GM23248 (cell line): ENCODE measurements around the gene ARL10. TPM values are rescaled to one million over a fixed set of nuclear protein-coding genes. Genes with fewer than 3 reads are reported as not detected.

Source experiments
- DNase-seq: peaks from one replicate; pipeline ENCODE4 v3.0.0-alpha.2; 2015
- H2AFZ ChIP-seq: fragments of 200-600 bp; sonication (generic); 2 replicates; pipeline ENCODE4 v1.6.1; 2016; ENCODE audit warnings: antibody characterized with exemption
- H3F3A ChIP-seq: fragments of 200-600 bp; sonication (generic); 2 replicates; pipeline ENCODE4 v1.6.1; 2016; ENCODE audit warnings: mild to moderate bottlenecking, antibody characterized with exemption, mixed run types; ENCODE audit not compliant: insufficient read depth
- H3K27ac ChIP-seq: fragments of 200-600 bp; sonication (generic); 2 replicates; pipeline ENCODE4 v1.5.1; 2016; ENCODE audit warnings: mild to moderate bottlenecking
- H3K27me3 ChIP-seq: fragments of 200-600 bp; sonication (generic); replicated peaks from 2 replicates; pipeline ENCODE4 v1.6.1; 2016; ENCODE audit warnings: mild to moderate bottlenecking; ENCODE audit not compliant: insufficient read depth
- H3K36me3 ChIP-seq: fragments of 200-600 bp; sonication (generic); 2 replicates; pipeline ENCODE4 v1.6.1; 2016; ENCODE audit warnings: low read depth, mild to moderate bottlenecking
- H3K4me1 ChIP-seq: fragments of 200-600 bp; sonication (generic); 2 replicates; pipeline ENCODE4 v1.6.1; 2016; ENCODE audit warnings: mild to moderate bottlenecking; ENCODE audit not compliant: insufficient read depth
- H3K4me2 ChIP-seq: fragments of 200-600 bp; sonication (generic); one replicate; pipeline ENCODE4 v1.6.1; 2016; ENCODE audit warnings: mild to moderate bottlenecking; ENCODE audit not compliant: unreplicated experiment
- H3K4me3 ChIP-seq: fragments of 200-600 bp; sonication (generic); 2 replicates; pipeline ENCODE4 v1.5.1; 2016; ENCODE audit warnings: mild to moderate bottlenecking
- H3K79me2 ChIP-seq: fragments of 200-600 bp; sonication (generic); 2 replicates; pipeline ENCODE4 v1.6.1; 2016; ENCODE audit warnings: mild to moderate bottlenecking; ENCODE audit not compliant: insufficient read depth
- H3K9ac ChIP-seq: fragments of 200-600 bp; sonication (generic); 2 replicates; pipeline ENCODE4 v1.6.1; 2016; ENCODE audit warnings: mild to moderate bottlenecking
- H3K9me2 ChIP-seq: fragments of 200-600 bp; sonication (generic); 2 replicates; pipeline ENCODE4 v1.6.1; 2016; ENCODE audit warnings: mixed run types, mild to moderate bottlenecking, moderate library complexity; ENCODE audit not compliant: insufficient read depth
- H3K9me3 ChIP-seq: fragments of 200-600 bp; sonication (generic); one replicate; pipeline ENCODE4 v1.6.1; 2017; ENCODE audit warnings: low read depth
- H4K20me1 ChIP-seq: fragments of 200-600 bp; sonication (generic); 2 replicates; pipeline ENCODE4 v1.6.0; 2016; ENCODE audit not compliant: insufficient read depth
- EZH2 ChIP-seq: fragments of 200-600 bp; sonication (generic); IDR thresholded peaks from 2 replicates; pipeline ENCODE4 v1.6.1; 2018; ENCODE audit warnings: antibody characterized with exemption, mild to moderate bottlenecking; ENCODE audit not compliant: insufficient read depth, poor library complexity, severe bottlenecking
- EZH2phosphoT487 ChIP-seq: fragments of 200-600 bp; sonication (generic); IDR thresholded peaks from 2 replicates; pipeline ENCODE4 v1.6.1; 2018; ENCODE audit warnings: antibody characterized with exemption, moderate library complexity, mild to moderate bottlenecking, low read depth; ENCODE audit not compliant: insufficient read depth
- WGBS, 2 experiments: methylation state at CpG; one replicate each; pipeline ENCODE4 v1.1.6; 2015 to 2017; ENCODE audit warnings: low lambda C conversion rate in 2 of 2, low coverage in 1 of 2; ENCODE audit errors: missing lambda C conversion rate in 2 of 2; 5-methylcytosine and 5-hydroxymethylcytosine counted together
- in situ Hi-C: fragments of 300-500 bp; cut with MboI; formaldehyde crosslinking; loops from 2 replicates; pipeline ENCODE4 v1.15.0; 2020
- polyA plus RNA-seq: library from polyadenylated mRNA; unstranded; fragments of >200 nt; fragmentation: Nextera tagmentation; extraction: Ambion mirVana; gene quantifications from 2 replicates; pipeline ENCODE4 v1.2.1, GENCODE V29; 2016
- total RNA-seq: library from RNA; depleted of rRNA; stranded (reverse); fragments of >200 nt; shearing (Covaris generic); gene quantifications from 2 replicates; pipeline ENCODE4 v1.2.3, GENCODE V29; 2014

ARL10 gene
- total and polyA plus RNA-seq, 2 experiments from 2014 or later: 6.7 to 8.3 TPM

GRCh38 chr5:176391999-176392398 is 26.7 kb downstream of the ARL10 start:
- 0 out of 2 replicates have a peak, but pooled peaks cover 3% of the 10 kb centered on the region for H3K36me3 ChIP-seq
- H3K4me2 ChIP-seq: no peak overlapping the region
- TF ChIP-seq EZH2 (no peak), EZH2phosphoT487 (no peak)
- H3K9me3 ChIP-seq: no peaks in the 10 kb centered on the region
- DNase-seq: no peak
- peaks cover 30% of the 10 kb centered on the region for H3K79me2 ChIP-seq
- H4K20me1 ChIP-seq: no peaks in the 10 kb centered on the region
- H3K9me2 ChIP-seq: no peaks in the 10 kb centered on the region
- peaks cover 13% of the 10 kb centered on the region for H3F3A ChIP-seq
- in situ Hi-C loops: no loop called here
- no peak overlapping the region for H2AFZ ChIP-seq
- H3K27ac ChIP-seq: no peak overlapping the region
- no peak overlapping the region for H3K4me3 ChIP-seq
- no peak overlapping the region for H3K9ac ChIP-seq
- H3K27me3 ChIP-seq: no peaks in the 10 kb centered on the region
- WGBS, 2 experiments: 83 to 85% methylated on average over 4 of the region's 4 CpGs
- peaks cover 9% of the 10 kb centered on the region; the same call in 1 of the 2 replicates for H3K4me1 ChIP-seq

DNA sequence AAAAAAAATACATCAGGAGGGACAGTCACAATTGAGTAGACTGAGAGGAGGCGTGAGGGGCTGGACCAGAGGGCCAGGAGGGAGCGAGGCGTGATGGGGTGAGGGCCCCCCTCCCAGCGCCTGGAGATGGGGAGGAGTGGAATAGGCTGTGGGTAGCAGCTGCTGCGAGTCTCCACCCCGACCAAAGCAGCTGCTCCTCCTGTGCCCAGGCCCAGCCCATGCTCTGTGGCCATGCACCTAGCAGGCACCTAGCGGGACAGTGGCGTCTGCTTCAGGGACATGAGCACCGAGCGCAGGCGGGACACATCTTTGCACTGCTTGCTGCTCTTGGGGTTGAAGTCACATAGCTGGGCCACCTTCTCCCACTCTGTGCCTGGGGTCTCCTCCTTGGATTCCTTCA is 27.2 kb downstream of the ARL10 start:
- Histone ChIP-seq H3K4me1 (peaks cover 5% of the 10 kb centered on the region; the same call in 1 of the 2 replicates), H3K4me2 (no peak overlapping the region), H3K36me3 (0 out of 2 replicates have a peak, but pooled peaks cover 3% of the 10 kb centered on the region), H4K20me1 (no peaks in the 10 kb centered on the region), H3K79me2 (peaks cover 24% of the 10 kb centered on the region), H3K9me2 (no peaks in the 10 kb centered on the region), H3K27me3 (no peaks in the 10 kb centered on the region), H3K9ac (no peak overlapping the region), H2AFZ (no peak overlapping the region), H3K4me3 (no peak overlapping the region), H3K27ac (no peak overlapping the region), H3K9me3 (no peaks in the 10 kb centered on the region), H3F3A (peaks cover 13% of the 10 kb centered on the region)
- in situ Hi-C loops: no loop called here
- WGBS, 2 experiments: 91 to 93% methylated on average over 11 of the region's 11 CpGs
- DNase-seq: no peak
- no peak for TF ChIP-seq EZH2phosphoT487

DNA sequence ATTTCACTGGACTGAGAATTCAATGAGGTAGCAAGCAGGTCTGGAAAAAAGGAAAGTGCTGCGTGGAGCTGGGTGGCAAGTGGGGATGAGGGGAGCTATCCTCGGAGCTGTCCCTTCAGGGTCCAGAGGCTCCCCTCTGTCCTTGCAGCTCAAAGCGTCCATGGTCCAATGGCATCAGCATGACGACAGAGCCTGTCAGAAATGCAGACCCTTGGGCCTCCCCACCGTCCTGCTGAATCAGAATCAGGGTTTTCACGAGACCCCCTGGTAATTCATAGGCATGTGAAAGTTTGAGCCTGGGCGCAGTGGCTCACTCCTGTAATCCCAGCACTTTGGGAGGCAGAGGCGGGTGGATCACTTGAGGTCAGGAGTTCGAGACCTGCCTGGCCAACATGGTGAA is 28.8 kb downstream of the ARL10 start:
- Histone ChIP-seq H3K9me2 (no peaks in the 10 kb centered on the region), H3K4me2 (no peak overlapping the region), H3F3A (peaks cover 13% of the 10 kb centered on the region), H3K4me3 (no peak overlapping the region), H3K79me2 (peaks cover 17% of the 10 kb centered on the region), H3K27me3 (no peaks in the 10 kb centered on the region), H2AFZ (no peak overlapping the region), H3K9ac (no peak overlapping the region), H4K20me1 (no peaks in the 10 kb centered on the region), H3K27ac (no peak overlapping the region), H3K9me3 (no peaks in the 10 kb centered on the region), H3K36me3 (0 out of 2 replicates have a peak, but pooled peaks cover 3% of the 10 kb centered on the region), H3K4me1 (peaks cover 5% of the 10 kb centered on the region; the same call in 1 of the 2 replicates)
- DNase-seq: no peak
- 87 to 91% methylated on average over 9 of the region's 9 CpGs for WGBS, 2 experiments
- TF ChIP-seq EZH2phosphoT487: no peak
- no peak for TF ChIP-seq EZH2
- in situ Hi-C loops: no loop called here

GRCh38 chr5:176394881-176395675 is 29.8 kb downstream of the ARL10 start:
- H3K4me1 ChIP-seq: no peaks in the 10 kb centered on the region
- H4K20me1 ChIP-seq: no peaks in the 10 kb centered on the region
- no peak overlapping the region for H3K27ac ChIP-seq
- no peak for DNase-seq
- no peak overlapping the region for H3K4me2 ChIP-seq
- WGBS, 2 experiments: 84 to 85% methylated on average over 10 to 11 of the region's 11 CpGs
- H3K9me2 ChIP-seq: no peaks in the 10 kb centered on the region
- H3K9ac ChIP-seq: no peak overlapping the region
- TF ChIP-seq EZH2 (no peak), EZH2phosphoT487 (no peak)
- no peaks in the 10 kb centered on the region for H3K27me3 ChIP-seq
- peaks cover 6% of the 10 kb centered on the region; the same call in 1 of the 2 replicates for H3F3A ChIP-seq
- no peak overlapping the region for H2AFZ ChIP-seq
- no peaks in the 10 kb centered on the region for H3K9me3 ChIP-seq
- peaks cover 15% of the 10 kb centered on the region for H3K79me2 ChIP-seq
- H3K36me3 ChIP-seq: 0 out of 2 replicates have a peak, but pooled peaks cover 3% of the 10 kb centered on the region
- H3K4me3 ChIP-seq: no peak overlapping the region
- in situ Hi-C loops: no loop called here
